ENCODE results near the gene ZNF407. TPM values are rescaled to one million over a fixed set of nuclear protein-coding genes. Genes with fewer than 3 reads are reported as not detected.

Gene ZNF407
- total and polyA plus RNA-seq, 11 donors: 3.8 to 14.7 (median 11.5) TPM

DNA sequence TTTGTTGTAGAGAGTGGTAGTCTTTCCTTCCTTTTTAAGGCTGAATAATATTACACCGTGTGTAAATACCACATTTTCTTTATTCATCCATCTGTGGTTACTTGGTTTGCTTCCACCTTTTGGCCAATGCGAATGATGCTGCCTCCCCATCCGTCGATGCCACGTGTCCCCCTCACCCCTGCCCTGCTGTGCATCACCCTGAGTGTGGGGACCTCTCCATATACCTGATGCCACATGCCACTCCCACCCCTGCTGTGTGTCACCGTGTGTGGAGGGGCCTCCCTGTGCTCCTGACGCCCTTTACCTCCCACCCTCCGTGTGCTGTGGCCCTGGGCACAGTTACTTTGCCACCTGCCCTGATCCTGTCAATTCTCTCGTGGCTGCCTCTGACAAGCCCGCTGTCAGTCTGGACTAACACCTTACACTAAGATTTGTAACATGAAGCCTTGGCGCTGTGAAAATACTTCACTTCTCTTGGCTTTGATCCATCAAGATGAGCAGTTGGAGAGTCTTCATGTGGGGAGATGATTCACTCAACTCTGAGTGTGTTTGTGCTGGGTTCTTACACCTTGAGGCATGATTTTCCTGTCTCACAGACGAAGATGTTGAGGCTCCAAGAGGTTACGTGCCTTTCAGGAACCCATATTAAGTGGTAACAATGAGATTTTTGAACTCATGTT, 234.0 kb downstream of the ZNF407 start:
- TF ChIP-seq, protein P1, sequence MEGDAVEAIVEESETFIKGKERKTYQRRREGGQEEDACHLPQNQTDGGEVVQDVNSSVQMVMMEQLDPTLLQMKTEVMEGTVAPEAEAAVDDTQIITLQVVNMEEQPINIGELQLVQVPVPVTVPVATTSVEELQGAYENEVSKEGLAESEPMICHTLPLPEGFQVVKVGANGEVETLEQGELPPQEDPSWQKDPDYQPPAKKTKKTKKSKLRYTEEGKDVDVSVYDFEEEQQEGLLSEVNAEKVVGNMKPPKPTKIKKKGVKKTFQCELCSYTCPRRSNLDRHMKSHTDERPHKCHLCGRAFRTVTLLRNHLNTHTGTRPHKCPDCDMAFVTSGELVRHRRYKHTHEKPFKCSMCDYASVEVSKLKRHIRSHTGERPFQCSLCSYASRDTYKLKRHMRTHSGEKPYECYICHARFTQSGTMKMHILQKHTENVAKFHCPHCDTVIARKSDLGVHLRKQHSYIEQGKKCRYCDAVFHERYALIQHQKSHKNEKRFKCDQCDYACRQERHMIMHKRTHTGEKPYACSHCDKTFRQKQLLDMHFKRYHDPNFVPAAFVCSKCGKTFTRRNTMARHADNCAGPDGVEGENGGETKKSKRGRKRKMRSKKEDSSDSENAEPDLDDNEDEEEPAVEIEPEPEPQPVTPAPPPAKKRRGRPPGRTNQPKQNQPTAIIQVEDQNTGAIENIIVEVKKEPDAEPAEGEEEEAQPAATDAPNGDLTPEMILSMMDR (IDR thresholded peaks at IDR 0.05): no peak
- TF ChIP-seq POLR2A (IDR thresholded peaks at IDR 0.05): no peak
- no peak for ATAC-seq
- intact Hi-C loops (cut with DNase I): no loop called here

DNA sequence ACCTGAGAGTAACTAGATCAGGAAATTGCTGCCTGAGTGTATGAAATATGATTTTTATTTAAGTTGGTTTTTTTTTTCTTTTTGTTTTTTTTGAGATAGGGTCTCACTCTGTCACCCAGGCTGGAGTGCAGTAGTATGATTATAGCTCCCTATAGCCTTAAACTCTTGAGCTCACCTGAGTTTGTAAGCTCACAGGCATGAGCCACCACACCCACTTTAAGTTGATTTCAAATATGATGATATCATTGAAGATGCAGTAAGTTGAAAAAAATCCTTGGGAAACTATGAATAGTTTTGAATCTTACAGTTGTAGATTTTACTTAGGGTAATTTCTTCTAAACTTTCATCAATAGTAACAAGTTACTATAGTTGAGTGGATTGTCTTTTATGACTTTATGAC, 234.7 kb downstream of the ZNF407 start:
- ATAC-seq (no peak), DNase-seq (no peak)
- H3K36me3 ChIP-seq: no peaks in the 10 kb centered on the region
- no peaks in the 10 kb centered on the region for H3K9me3 ChIP-seq
- intact Hi-C loops (cut with DNase I): no loop called here
- H3K4me3 ChIP-seq: no peak overlapping the region
- TF ChIP-seq, protein P1 (IDR thresholded peaks at IDR 0.05): no peak
- TF ChIP-seq POLR2A (IDR thresholded peaks at IDR 0.05): no peak
- no peak overlapping the region for H3K27ac ChIP-seq
- H3K27me3 ChIP-seq: no peaks in the 10 kb centered on the region
- peaks cover 0 to 14% (median 2%) of the 10 kb centered on the region in 12 donors for H3K4me1 ChIP-seq

More for the DNA sequence above, 234.0 kb downstream of the ZNF407 start:
- no peaks in the 10 kb centered on the region for H3K27me3 ChIP-seq
- peaks cover 0 to 13% (median 2%) of the 10 kb centered on the region in 12 donors for H3K4me1 ChIP-seq
- WGBS, 4 donors: 92 to 94% (median 93%) methylated on average over 13 of the region's 13 CpGs
- H3K4me3 ChIP-seq: no peak overlapping the region
- no peaks in the 10 kb centered on the region for H3K9me3 ChIP-seq
- DNase-seq: no peak
- no peak overlapping the region for H3K27ac ChIP-seq
- H3K36me3 ChIP-seq: no peaks in the 10 kb centered on the region

DNA sequence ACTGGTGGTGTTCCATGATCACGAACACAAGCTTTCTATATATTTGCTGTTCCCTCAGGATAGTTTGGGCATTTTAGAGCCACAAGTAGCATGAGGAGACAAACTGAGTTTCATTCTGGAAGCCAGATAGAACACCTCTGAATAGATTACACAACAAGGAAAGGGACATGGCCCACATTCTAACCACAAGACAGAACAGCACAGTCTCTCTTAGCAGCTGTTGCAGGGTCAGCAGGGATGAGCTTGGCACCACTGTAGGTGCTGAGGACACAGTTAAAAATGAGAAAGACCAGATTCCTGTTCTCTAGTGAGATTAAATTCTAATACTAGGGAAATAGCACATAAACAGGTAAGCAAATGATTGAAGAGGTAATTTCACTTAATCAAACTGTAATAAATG, 235.3 kb downstream of the ZNF407 start:
- Histone ChIP-seq H3K4me3 (no peak overlapping the region), H3K4me1 (peaks cover 0 to 10% (median 2%) of the 10 kb centered on the region in 12 donors), H3K27ac (no peak overlapping the region), H3K9me3 (no peaks in the 10 kb centered on the region), H3K27me3 (no peaks in the 10 kb centered on the region), H3K36me3 (peaks cover 0 to 6% (median 0%) of the 10 kb centered on the region in 9 donors)
- intact Hi-C loops (cut with DNase I): no loop called here
- ATAC-seq (no peak), DNase-seq (no peak)
- WGBS, 4 donors: 98 to 100% (median 99%) methylated on average over 1 of the region's 1 CpG
- no peak for TF ChIP-seq POLR2A (IDR thresholded peaks at IDR 0.05)
- TF ChIP-seq, protein P1 (IDR thresholded peaks at IDR 0.05): no peak

DNA sequence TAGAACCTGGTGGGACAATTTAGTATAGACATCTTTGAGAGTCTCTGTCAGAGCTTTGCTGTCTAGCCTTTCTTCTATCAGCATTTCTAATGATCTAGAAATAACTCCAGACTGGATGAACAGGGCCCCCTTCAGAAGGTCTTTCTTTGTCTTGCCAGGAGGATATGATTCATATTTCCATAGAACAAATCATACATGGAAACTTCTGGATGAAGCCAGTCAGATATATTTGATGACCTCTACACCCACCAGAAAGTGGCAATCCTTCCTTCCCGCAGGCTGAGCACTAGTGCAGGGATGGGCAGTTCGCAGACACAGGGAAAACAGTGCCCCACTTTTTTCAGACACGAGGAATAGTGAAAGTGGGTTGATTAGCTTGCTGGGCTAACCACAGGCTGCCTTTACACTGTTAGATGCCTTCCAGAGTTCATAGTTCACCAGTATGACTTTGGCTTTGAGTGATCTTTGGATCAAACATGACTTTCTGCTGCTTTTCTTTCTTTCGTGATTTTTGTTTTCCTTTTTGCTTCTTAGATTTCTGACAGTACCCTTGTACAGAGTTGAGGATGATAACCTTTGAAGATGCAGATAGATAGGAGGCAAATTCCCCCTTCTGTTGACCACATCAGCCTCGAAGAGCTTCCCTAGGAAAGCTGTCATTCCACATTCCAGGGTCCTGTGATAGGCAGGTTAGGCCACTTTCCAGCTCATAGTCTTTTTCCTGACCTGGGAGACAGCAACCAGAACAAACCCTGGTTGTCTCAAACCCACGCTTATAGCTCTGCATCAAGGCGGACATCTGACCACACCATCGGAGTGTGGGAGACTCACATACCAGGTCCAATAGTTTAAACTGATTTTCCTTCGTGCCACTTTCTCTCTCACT, 237.0 kb downstream of the ZNF407 start:
- intact Hi-C loops (cut with DNase I): no loop called here
- peaks cover 0 to 9% (median 0%) of the 10 kb centered on the region in 12 donors for H3K4me1 ChIP-seq
- TF ChIP-seq POLR2A (IDR thresholded peaks at IDR 0.05): no peak
- TF ChIP-seq, protein P1 (IDR thresholded peaks at IDR 0.05): no peak
- H3K9me3 ChIP-seq: no peaks in the 10 kb centered on the region
- H3K4me3 ChIP-seq: no peak overlapping the region
- H3K27me3 ChIP-seq: no peaks in the 10 kb centered on the region
- peak in 1 of 4 donors; percentile 65 for ATAC-seq
- DNase-seq: no peak
- no peak overlapping the region for H3K27ac ChIP-seq
- H3K36me3 ChIP-seq: peaks cover 0 to 11% (median 0%) of the 10 kb centered on the region in 9 donors
- WGBS, 4 donors: 85 to 90% (median 87%) methylated on average over 9 of the region's 9 CpGs

Measured in heart left ventricle (tissue), 16 donors.